Liver (tissue), 9 donors: ENCODE data around the gene CTTNBP2. TPM values are rescaled to one million over a fixed set of nuclear protein-coding genes. Genes with fewer than 3 reads are reported as not detected.

Experiments used
- DNase-seq: peaks from one replicate; pipeline ENCODE4 v3.0.0-alpha.2; 2017; ENCODE audit warnings: low spot score
- H3K27ac ChIP-seq, 2 donors: one replicate each; pipeline ENCODE4 v1.7.0; 2013; ENCODE audit warnings: inconsistent platforms in 2 of 2, low read length in 2 of 2, control low read depth in 1 of 2, low read depth in 1 of 2, mild to moderate bottlenecking in 1 of 2
- H3K27me3 ChIP-seq, 4 donors: one replicate each; pipeline versions ENCODE4 v1.6.1 to v1.7.0; 2013; ENCODE audit warnings: low read length in 3 of 4, inconsistent platforms in 1 of 4, mild to moderate bottlenecking in 1 of 4, moderate library complexity in 1 of 4; ENCODE audit not compliant: control insufficient read depth in 4 of 4, insufficient read depth in 4 of 4
- H3K36me3 ChIP-seq, 4 donors: one replicate each; pipeline versions ENCODE4 v1.6.1 to v1.7.0; 2013; ENCODE audit warnings: low read length in 3 of 4, mild to moderate bottlenecking in 3 of 4, low read depth in 1 of 4, moderate library complexity in 1 of 4; ENCODE audit not compliant: control insufficient read depth in 4 of 4, insufficient read depth in 3 of 4
- H3K4me1 ChIP-seq, 4 donors: one replicate each; pipeline versions ENCODE4 v1.6.1 to v1.7.0; 2013; ENCODE audit warnings: low read length in 3 of 4, mild to moderate bottlenecking in 3 of 4, moderate library complexity in 1 of 4; ENCODE audit not compliant: control insufficient read depth in 4 of 4, insufficient read depth in 4 of 4
- H3K4me3 ChIP-seq, 3 donors: one replicate each; pipeline versions ENCODE4 v1.6.1 to v1.7.0; 2013; ENCODE audit warnings: low read length in 3 of 3, control low read depth in 1 of 3, low read depth in 1 of 3, mild to moderate bottlenecking in 1 of 3
- H3K9ac ChIP-seq, 2 donors: one replicate each; pipeline ENCODE4 v1.7.0; 2013; ENCODE audit warnings: low read length in 2 of 2, mild to moderate bottlenecking in 2 of 2, moderate library complexity in 2 of 2, control low read depth in 1 of 2, low read depth in 1 of 2
- H3K9me3 ChIP-seq, 4 donors: one replicate each; pipeline versions ENCODE4 v1.6.1 to v1.7.0; 2013; ENCODE audit warnings: low read length in 3 of 4; ENCODE audit not compliant: control insufficient read depth in 4 of 4
- EGR1 ChIP-seq, 2 donors: IDR thresholded peaks; 2 replicates each; pipeline ENCODE4 v1.6.1; 2016 to 2018; ENCODE audit warnings: antibody characterized with exemption in 2 of 2, low read depth in 2 of 2
- FOXA1 ChIP-seq: IDR thresholded peaks from 2 replicates; pipeline ENCODE4 v1.6.1; 2016; ENCODE audit warnings: antibody characterized with exemption
- FOXA2 ChIP-seq: IDR thresholded peaks from 2 replicates; pipeline ENCODE4 v1.6.1; 2016; ENCODE audit warnings: antibody characterized with exemption
- GABPA ChIP-seq, 2 donors: IDR thresholded peaks in 1 of 2; conservative IDR thresholded peaks in 1 of 2; 2 replicates each; pipeline ENCODE4 v1.6.1; 2016; ENCODE audit warnings: antibody characterized with exemption in 2 of 2, mild to moderate bottlenecking in 1 of 2, moderate library complexity in 1 of 2
- HNF4G ChIP-seq: IDR thresholded peaks from 2 replicates; pipeline ENCODE4 v1.6.1; 2016; ENCODE audit warnings: antibody characterized with exemption
- JUND ChIP-seq, 2 donors: IDR thresholded peaks; 2 replicates each; pipeline ENCODE4 v1.6.1; 2016; ENCODE audit warnings: antibody characterized with exemption in 2 of 2
- RAD21 ChIP-seq, 2 donors: IDR thresholded peaks; 2 replicates each; pipeline ENCODE4 v1.6.1; 2016; ENCODE audit warnings: antibody characterized with exemption in 2 of 2, mild to moderate bottlenecking in 2 of 2
- RXRA ChIP-seq, 2 donors: IDR thresholded peaks; 2 replicates each; pipeline ENCODE4 v1.6.1; 2017 to 2018; ENCODE audit warnings: antibody characterized with exemption in 2 of 2, mild to moderate bottlenecking in 1 of 2
- SP1 ChIP-seq: IDR thresholded peaks from 2 replicates; pipeline ENCODE4 v1.6.1; 2018; ENCODE audit warnings: antibody characterized with exemption, mild to moderate bottlenecking
- TAF1 ChIP-seq: conservative IDR thresholded peaks from 2 replicates; pipeline ENCODE4 v1.6.1; 2016; ENCODE audit warnings: antibody characterized with exemption, mild to moderate bottlenecking
- YY1 ChIP-seq: IDR thresholded peaks from 2 replicates; pipeline ENCODE4 v1.6.1; 2016; ENCODE audit warnings: antibody characterized with exemption, mild to moderate bottlenecking
- ZBTB33 ChIP-seq: IDR thresholded peaks from 2 replicates; pipeline ENCODE4 v1.6.1; 2016; ENCODE audit warnings: antibody characterized with exemption
- WGBS: extraction: QIAGEN DNeasy Blood & Tissue Kit; methylation state at CpG from one replicate; pipeline ENCODE4 v1.1.7; 2013; 5-methylcytosine and 5-hydroxymethylcytosine counted together
- polyA plus RNA-seq, 2 donors: library from polyadenylated mRNA; stranded (reverse) in 1 of 2; unstranded in 1 of 2; fragments of 200-250 nt in 1 of 2; fragments of >200 nt in 1 of 2; fragmentation: Nextera tagmentation in 1 of 2; extraction: Ambion mirVana in 1 of 2; gene quantifications; one replicate each; pipeline versions ENCODE4 v1.2.1 to v1.2.3, GENCODE V29; 2013 to 2015
- total RNA-seq, 2 donors: library from RNA; depleted of rRNA; stranded (reverse); fragments of >200 nt; gene quantifications; one replicate each; pipeline ENCODE4 v1.2.3, GENCODE V29; 2014
- TF ChIP-seq, protein P1 (sequence below): IDR thresholded peaks from 2 replicates; pipeline ENCODE4 v1.6.1; 2016; ENCODE audit warnings: antibody characterized with exemption
- TF ChIP-seq, protein P2 (sequence below): IDR thresholded peaks from 2 replicates; pipeline ENCODE4 v1.6.1; 2016; ENCODE audit warnings: antibody characterized with exemption, mild to moderate bottlenecking
- TF ChIP-seq, protein P3 (sequence below): IDR thresholded peaks from 2 replicates; pipeline ENCODE4 v1.6.1; 2016; ENCODE audit warnings: antibody characterized with exemption
- donor health status: healthy.
- donor health status: healthy.
- donor health status: healthy.
- donor health status: healthy.
- donor health status: healthy.

The CTTNBP2 gene
- total and polyA plus RNA-seq, 4 donors, result 1.2 to 1.7 (median 1.5) TPM

- TF ChIP-seq EGR1 (IDR thresholded peaks at IDR 0.05; ENCODE audit: low read depth in 2 of 2) (no peak), JUND (IDR thresholded peaks at IDR 0.05) (no peak), RXRA (IDR thresholded peaks at IDR 0.05) (no peak)
- TF ChIP-seq, protein P1, sequence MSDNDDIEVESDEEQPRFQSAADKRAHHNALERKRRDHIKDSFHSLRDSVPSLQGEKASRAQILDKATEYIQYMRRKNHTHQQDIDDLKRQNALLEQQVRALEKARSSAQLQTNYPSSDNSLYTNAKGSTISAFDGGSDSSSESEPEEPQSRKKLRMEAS, result no peak
Measured at GRCh38 chr7:117790251-117790650, 83.0 kb downstream of the CTTNBP2 start (continued).

DNA sequence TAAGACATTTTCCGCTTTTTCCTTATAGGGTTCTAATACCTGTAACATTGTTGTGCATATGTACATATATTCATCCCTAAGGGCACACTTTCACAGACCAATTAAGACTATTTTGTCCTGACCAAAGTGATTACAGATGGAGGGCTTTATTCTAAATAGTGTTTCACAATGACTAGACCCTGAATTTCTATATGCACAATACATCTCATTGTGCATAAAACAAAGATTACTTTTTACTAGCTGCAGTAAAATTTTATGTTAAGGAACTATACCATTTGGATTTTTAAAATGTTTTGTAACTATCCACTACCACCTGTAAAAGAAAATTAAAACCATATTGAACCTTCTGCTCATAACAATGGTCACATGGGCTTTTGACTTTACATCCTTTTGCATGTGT, 87.8 kb downstream of the CTTNBP2 start:
- Histone ChIP-seq H3K9me3 (no peaks in the 10 kb centered on the region), H3K36me3 (no peaks in the 10 kb centered on the region), H3K4me3 (no peak overlapping the region), H3K27ac (no peak overlapping the region), H3K27me3 (no peaks in the 10 kb centered on the region), H3K4me1 (no peaks in the 10 kb centered on the region), H3K9ac (no peak overlapping the region)
- DNase-seq, result no peak
- no peak for TF ChIP-seq FOXA1
- TF ChIP-seq ZBTB33, result no peak
- TF ChIP-seq, protein P2, sequence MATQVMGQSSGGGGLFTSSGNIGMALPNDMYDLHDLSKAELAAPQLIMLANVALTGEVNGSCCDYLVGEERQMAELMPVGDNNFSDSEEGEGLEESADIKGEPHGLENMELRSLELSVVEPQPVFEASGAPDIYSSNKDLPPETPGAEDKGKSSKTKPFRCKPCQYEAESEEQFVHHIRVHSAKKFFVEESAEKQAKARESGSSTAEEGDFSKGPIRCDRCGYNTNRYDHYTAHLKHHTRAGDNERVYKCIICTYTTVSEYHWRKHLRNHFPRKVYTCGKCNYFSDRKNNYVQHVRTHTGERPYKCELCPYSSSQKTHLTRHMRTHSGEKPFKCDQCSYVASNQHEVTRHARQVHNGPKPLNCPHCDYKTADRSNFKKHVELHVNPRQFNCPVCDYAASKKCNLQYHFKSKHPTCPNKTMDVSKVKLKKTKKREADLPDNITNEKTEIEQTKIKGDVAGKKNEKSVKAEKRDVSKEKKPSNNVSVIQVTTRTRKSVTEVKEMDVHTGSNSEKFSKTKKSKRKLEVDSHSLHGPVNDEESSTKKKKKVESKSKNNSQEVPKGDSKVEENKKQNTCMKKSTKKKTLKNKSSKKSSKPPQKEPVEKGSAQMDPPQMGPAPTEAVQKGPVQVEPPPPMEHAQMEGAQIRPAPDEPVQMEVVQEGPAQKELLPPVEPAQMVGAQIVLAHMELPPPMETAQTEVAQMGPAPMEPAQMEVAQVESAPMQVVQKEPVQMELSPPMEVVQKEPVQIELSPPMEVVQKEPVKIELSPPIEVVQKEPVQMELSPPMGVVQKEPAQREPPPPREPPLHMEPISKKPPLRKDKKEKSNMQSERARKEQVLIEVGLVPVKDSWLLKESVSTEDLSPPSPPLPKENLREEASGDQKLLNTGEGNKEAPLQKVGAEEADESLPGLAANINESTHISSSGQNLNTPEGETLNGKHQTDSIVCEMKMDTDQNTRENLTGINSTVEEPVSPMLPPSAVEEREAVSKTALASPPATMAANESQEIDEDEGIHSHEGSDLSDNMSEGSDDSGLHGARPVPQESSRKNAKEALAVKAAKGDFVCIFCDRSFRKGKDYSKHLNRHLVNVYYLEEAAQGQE, result no peak
- TF ChIP-seq YY1, result no peak
- no peak for TF ChIP-seq SP1
- TF ChIP-seq JUND (IDR thresholded peaks at IDR 0.05), result no peak
- no peak for TF ChIP-seq TAF1
- TF ChIP-seq EGR1 (IDR thresholded peaks at IDR 0.05; ENCODE audit: low read depth in 2 of 2), result no peak
- TF ChIP-seq, protein P1, result no peak
- no peak for TF ChIP-seq GABPA (IDR thresholded peaks at IDR 0.05 in 1 of 2, conservative IDR thresholded peaks at IDR 0.05 in 1 of 2)
- TF ChIP-seq HNF4G, result no peak
- no peak for TF ChIP-seq RAD21 (IDR thresholded peaks at IDR 0.05)
- no peak for TF ChIP-seq RXRA (IDR thresholded peaks at IDR 0.05)
- WGBS, result 97% methylated on average over 1 of the region's 1 CpG

DNA sequence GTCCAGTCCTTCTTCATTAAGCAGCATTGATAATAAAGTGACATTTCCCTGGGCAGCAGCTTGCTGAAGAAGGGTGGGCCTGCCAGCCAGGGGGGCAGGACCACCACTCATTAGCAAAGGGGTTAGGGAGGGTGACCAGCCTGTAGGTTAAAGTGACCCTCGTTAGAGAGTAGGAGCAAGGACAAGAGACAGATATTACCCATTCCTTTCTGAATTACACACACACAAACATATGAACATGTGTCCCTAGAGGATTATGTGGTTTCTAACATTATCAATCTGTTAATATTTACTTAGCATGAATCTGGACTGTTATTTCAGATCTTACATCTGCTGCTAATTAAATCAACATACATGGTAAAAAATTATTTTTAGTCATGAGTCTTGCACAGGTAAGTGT, 88.9 kb downstream of the CTTNBP2 start:
- Histone ChIP-seq H3K27me3 (no peaks in the 10 kb centered on the region), H3K27ac (no peak overlapping the region), H3K9ac (no peak overlapping the region), H3K9me3 (no peaks in the 10 kb centered on the region), H3K4me3 (no peak overlapping the region), H3K4me1 (no peaks in the 10 kb centered on the region), H3K36me3 (no peaks in the 10 kb centered on the region)
- no peak for DNase-seq
- no peak for TF ChIP-seq TAF1
- TF ChIP-seq ZBTB33, result no peak
- TF ChIP-seq FOXA2, result no peak
- TF ChIP-seq, protein P1, result no peak
- no peak for TF ChIP-seq GABPA (IDR thresholded peaks at IDR 0.05 in 1 of 2, conservative IDR thresholded peaks at IDR 0.05 in 1 of 2)
- no peak for TF ChIP-seq YY1
- TF ChIP-seq JUND (IDR thresholded peaks at IDR 0.05), result no peak
- TF ChIP-seq SP1, result no peak
- no peak for TF ChIP-seq RXRA (IDR thresholded peaks at IDR 0.05)
- TF ChIP-seq, protein P3, sequence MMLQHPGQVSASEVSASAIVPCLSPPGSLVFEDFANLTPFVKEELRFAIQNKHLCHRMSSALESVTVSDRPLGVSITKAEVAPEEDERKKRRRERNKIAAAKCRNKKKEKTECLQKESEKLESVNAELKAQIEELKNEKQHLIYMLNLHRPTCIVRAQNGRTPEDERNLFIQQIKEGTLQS, result no peak
- 73% methylated on average over 1 of the region's 1 CpG for WGBS
